ENCODE measurements around the gene CFLAR.

GRCh38 chr2:201215963-201216362 is 100.0 kb downstream of the CFLAR start:
- TF ChIP-seq CTCF (IDR thresholded peaks at IDR 0.05) (no peak), POLR2AphosphoS5 (IDR thresholded peaks at IDR 0.05; ENCODE audit: insufficient read depth in 1 of 2, low read depth in 1 of 2) (no peak)
